ENCODE results near the gene FGF13. TPM values are rescaled to one million over a fixed set of nuclear protein-coding genes. Genes with fewer than 3 reads are reported as not detected.

FGF13 gene
- total and polyA plus RNA-seq, 2 of the 13 experiments (the other 11 are each of a cell fraction or from before 2014, with no cell fraction given), result 0.09 to 0.33 TPM

DNA sequence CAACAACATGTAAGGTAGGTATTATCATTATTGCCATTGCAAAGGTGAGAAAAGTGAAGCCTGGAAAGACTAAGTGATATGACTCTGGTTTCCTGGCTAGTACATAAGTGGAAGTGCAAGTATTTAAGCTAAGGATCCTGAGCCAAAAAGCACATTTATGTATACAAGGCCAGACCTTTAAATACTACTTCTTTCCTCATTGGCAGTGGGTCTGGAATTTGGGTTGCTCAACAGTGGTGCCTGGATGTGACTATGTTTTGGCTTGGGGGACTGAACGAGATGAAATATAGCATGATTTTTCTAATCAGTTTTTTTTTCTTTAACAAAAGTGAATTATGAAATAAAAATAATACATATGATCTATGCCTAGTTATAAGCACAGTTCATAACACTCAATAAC, 7.4 kb upstream of the FGF13 start:
- FAIRE-seq (no peak), DNase-seq (ENCODE audit: low spot score) (no peak), ATAC-seq (no peak)
- Histone ChIP-seq H3K4me1 (ENCODE audit: insufficient read depth, low read length) (no peaks in the 10 kb centered on the region), H3K4me3 (replicated peaks in 1 of 3; ENCODE audit: insufficient read depth in 1 of 3, low read depth in 2 of 3, low read length in 3 of 3) (no peak overlapping the region), H3K4me2 (ENCODE audit: low read depth, low read length) (no peak overlapping the region), H3K27ac (ENCODE audit: extremely low read length, insufficient read depth, low read length) (no peak overlapping the region), H3K9ac (ENCODE audit: insufficient read depth, low read depth, low read length) (no peak overlapping the region), H3K9me3 (ENCODE audit: low read length) (no peaks in the 10 kb centered on the region), H3K27me3 (ENCODE audit: control insufficient read depth in 1 of 2, insufficient read depth in 2 of 2, low read length in 2 of 2) (no peaks in the 10 kb centered on the region), H4K20me1 (ENCODE audit: insufficient read depth, low read length) (no peaks in the 10 kb centered on the region), H2AFZ (ENCODE audit: low read length) (no peak overlapping the region), H3K79me2 (ENCODE audit: insufficient read depth, low read length) (no peaks in the 10 kb centered on the region), H3K36me3 (replicated peaks in 1 of 2; ENCODE audit: control insufficient read depth in 1 of 2, insufficient read depth in 2 of 2, low read length in 2 of 2) (no peaks in the 10 kb centered on the region)
- in situ Hi-C loops (cut with HindIII; ENCODE audit: extremely low pct_ligation_motif_present, low pct_unique_long_range_greater_than_20kb), result no loop called here
- ChIA-PET CTCF (ENCODE audit: low intra/inter-chr PET ratio, low total read pairs) (no interaction called here), POLR2A (no interaction called here)
- 0% methylated on average over 1 of the region's 1 CpG for WGBS (ENCODE audit: low lambda C conversion rate)
- BruUV-seq (replicated peaks), result no TSS peak
- intact Hi-C loops (cut with micrococcal nuclease; ENCODE audit: unreplicated experiment), result no loop called here
- TF ChIP-seq NFE2L1 (CRISPR knock-in tag; IDR thresholded peaks at IDR 0.05; ENCODE audit: borderline replicate concordance) (no peak), AHR (CRISPR knock-in tag; IDR thresholded peaks at IDR 0.05) (no peak), ZNF24 (IDR thresholded peaks at IDR 0.05) (no peak), ZSCAN12 (CRISPR knock-in tag; IDR thresholded peaks at IDR 0.05) (no peak), ETV6 (CRISPR knock-in tag; conservative IDR thresholded peaks at IDR 0.05) (no peak), MIXL1 (CRISPR knock-in tag; IDR thresholded peaks at IDR 0.05) (no peak), ZNF737 (CRISPR knock-in tag; IDR thresholded peaks at IDR 0.05; ENCODE audit: borderline replicate concordance) (no peak), ZFAT (CRISPR knock-in tag; conservative IDR thresholded peaks at IDR 0.05) (no peak), ZNF670 (CRISPR knock-in tag; IDR thresholded peaks at IDR 0.05; ENCODE audit: borderline replicate concordance) (no peak), RBM22 (optimal IDR thresholded peaks at IDR 0.05; ENCODE audit: low read length) (no peak), KLF9 (CRISPR knock-in tag; IDR thresholded peaks at IDR 0.05; ENCODE audit: low read depth) (no peak), CCAR2 (optimal IDR thresholded peaks at IDR 0.05; ENCODE audit: low read depth, low read length) (no peak)
- TF ChIP-seq, protein P1, sequence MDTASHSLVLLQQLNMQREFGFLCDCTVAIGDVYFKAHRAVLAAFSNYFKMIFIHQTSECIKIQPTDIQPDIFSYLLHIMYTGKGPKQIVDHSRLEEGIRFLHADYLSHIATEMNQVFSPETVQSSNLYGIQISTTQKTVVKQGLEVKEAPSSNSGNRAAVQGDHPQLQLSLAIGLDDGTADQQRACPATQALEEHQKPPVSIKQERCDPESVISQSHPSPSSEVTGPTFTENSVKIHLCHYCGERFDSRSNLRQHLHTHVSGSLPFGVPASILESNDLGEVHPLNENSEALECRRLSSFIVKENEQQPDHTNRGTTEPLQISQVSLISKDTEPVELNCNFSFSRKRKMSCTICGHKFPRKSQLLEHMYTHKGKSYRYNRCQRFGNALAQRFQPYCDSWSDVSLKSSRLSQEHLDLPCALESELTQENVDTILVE (CRISPR knock-in tag; IDR thresholded peaks at IDR 0.05), result no peak
- TF ChIP-seq, protein P2, sequence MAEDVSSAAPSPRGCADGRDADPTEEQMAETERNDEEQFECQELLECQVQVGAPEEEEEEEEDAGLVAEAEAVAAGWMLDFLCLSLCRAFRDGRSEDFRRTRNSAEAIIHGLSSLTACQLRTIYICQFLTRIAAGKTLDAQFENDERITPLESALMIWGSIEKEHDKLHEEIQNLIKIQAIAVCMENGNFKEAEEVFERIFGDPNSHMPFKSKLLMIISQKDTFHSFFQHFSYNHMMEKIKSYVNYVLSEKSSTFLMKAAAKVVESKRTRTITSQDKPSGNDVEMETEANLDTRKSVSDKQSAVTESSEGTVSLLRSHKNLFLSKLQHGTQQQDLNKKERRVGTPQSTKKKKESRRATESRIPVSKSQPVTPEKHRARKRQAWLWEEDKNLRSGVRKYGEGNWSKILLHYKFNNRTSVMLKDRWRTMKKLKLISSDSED (CRISPR knock-in tag; IDR thresholded peaks at IDR 0.05), result no peak
- TF ChIP-seq, protein P3, sequence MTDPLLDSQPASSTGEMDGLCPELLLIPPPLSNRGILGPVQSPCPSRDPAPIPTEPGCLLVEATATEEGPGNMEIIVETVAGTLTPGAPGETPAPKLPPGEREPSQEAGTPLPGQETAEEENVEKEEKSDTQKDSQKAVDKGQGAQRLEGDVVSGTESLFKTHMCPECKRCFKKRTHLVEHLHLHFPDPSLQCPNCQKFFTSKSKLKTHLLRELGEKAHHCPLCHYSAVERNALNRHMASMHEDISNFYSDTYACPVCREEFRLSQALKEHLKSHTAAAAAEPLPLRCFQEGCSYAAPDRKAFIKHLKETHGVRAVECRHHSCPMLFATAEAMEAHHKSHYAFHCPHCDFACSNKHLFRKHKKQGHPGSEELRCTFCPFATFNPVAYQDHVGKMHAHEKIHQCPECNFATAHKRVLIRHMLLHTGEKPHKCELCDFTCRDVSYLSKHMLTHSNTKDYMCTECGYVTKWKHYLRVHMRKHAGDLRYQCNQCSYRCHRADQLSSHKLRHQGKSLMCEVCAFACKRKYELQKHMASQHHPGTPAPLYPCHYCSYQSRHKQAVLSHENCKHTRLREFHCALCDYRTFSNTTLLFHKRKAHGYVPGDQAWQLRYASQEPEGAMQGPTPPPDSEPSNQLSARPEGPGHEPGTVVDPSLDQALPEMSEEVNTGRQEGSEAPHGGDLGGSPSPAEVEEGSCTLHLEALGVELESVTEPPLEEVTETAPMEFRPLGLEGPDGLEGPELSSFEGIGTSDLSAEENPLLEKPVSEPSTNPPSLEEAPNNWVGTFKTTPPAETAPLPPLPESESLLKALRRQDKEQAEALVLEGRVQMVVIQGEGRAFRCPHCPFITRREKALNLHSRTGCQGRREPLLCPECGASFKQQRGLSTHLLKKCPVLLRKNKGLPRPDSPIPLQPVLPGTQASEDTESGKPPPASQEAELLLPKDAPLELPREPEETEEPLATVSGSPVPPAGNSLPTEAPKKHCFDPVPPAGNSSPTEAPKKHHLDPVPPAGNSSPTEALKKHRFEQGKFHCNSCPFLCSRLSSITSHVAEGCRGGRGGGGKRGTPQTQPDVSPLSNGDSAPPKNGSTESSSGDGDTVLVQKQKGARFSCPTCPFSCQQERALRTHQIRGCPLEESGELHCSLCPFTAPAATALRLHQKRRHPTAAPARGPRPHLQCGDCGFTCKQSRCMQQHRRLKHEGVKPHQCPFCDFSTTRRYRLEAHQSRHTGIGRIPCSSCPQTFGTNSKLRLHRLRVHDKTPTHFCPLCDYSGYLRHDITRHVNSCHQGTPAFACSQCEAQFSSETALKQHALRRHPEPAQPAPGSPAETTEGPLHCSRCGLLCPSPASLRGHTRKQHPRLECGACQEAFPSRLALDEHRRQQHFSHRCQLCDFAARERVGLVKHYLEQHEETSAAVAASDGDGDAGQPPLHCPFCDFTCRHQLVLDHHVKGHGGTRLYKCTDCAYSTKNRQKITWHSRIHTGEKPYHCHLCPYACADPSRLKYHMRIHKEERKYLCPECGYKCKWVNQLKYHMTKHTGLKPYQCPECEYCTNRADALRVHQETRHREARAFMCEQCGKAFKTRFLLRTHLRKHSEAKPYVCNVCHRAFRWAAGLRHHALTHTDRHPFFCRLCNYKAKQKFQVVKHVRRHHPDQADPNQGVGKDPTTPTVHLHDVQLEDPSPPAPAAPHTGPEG (CRISPR knock-in tag; IDR thresholded peaks at IDR 0.05), result no peak
- TF ChIP-seq, protein P4, sequence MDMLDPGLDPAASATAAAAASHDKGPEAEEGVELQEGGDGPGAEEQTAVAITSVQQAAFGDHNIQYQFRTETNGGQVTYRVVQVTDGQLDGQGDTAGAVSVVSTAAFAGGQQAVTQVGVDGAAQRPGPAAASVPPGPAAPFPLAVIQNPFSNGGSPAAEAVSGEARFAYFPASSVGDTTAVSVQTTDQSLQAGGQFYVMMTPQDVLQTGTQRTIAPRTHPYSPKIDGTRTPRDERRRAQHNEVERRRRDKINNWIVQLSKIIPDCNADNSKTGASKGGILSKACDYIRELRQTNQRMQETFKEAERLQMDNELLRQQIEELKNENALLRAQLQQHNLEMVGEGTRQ (IDR thresholded peaks at IDR 0.05; ENCODE audit: low read depth, low read length), result no peak
- TF ChIP-seq, protein P4 (CRISPR knock-in tag; IDR thresholded peaks at IDR 0.05; ENCODE audit: borderline replicate concordance), result no peak

Measured in HepG2 (cell line).